Gastroesophageal sphincter (tissue), 4 donors: ENCODE results near the gene CST9L. TPM values are rescaled to one million over a fixed set of nuclear protein-coding genes. Genes with fewer than 3 reads are reported as not detected.

ENCODE experiments used
- ATAC-seq: fragments of 150-250 bp; one replicate; pipeline ENCODE4 v1.9.1; 2016; ENCODE audit warnings: mild to moderate bottlenecking, moderate library complexity
- H3K27ac ChIP-seq, 4 donors: fragments of 200-600 bp; sonication (generic) in 3 of 4; 1 replicate in 3 of 4; 2 replicates in 1 of 4; pipeline ENCODE4 v1.5.1; 2016 to 2019
- H3K27me3 ChIP-seq: fragments of 200-600 bp; sonication (generic); one replicate; pipeline ENCODE4 v1.5.1; 2019
- H3K36me3 ChIP-seq, 2 donors: fragments of 200-600 bp; sonication (generic); one replicate each; pipeline ENCODE4 v1.5.1; 2019; ENCODE audit warnings: control low read depth in 1 of 2
- H3K4me1 ChIP-seq, 3 donors: fragments of 200-600 bp; sonication (generic); 1 replicate in 2 of 3; 2 replicates in 1 of 3; pipeline ENCODE4 v1.5.1; 2016 to 2019; ENCODE audit warnings: control low read depth in 2 of 3
- H3K4me3 ChIP-seq, 2 donors: fragments of 200-600 bp; sonication (generic); one replicate each; pipeline ENCODE4 v1.5.1; 2019; ENCODE audit warnings: mild to moderate bottlenecking in 1 of 2, moderate library complexity in 1 of 2
- H3K9me3 ChIP-seq, 3 donors: fragments of 200-600 bp; sonication (generic); one replicate each; pipeline ENCODE4 v1.5.1; 2017 to 2019; ENCODE audit warnings: control low read depth in 2 of 3
- EP300 ChIP-seq: sonication (generic); formaldehyde crosslinking; IDR thresholded peaks from one replicate; pipeline ENCODE4 v1.6.1; 2017; ENCODE audit warnings: antibody characterized with exemption, mild to moderate bottlenecking
- POLR2A ChIP-seq, 2 donors: fragments of 450-650 bp; IDR thresholded peaks; one replicate each; pipeline ENCODE4 v1.6.1; 2017; ENCODE audit warnings: antibody characterized with exemption in 2 of 2, mild to moderate bottlenecking in 2 of 2, moderate library complexity in 1 of 2
- POLR2AphosphoS5 ChIP-seq: sonication (generic); formaldehyde crosslinking; IDR thresholded peaks from one replicate; pipeline ENCODE4 v1.6.1; 2017; ENCODE audit warnings: antibody characterized with exemption
- WGBS, 2 donors: methylation state at CpG; one replicate each; pipeline ENCODE4 v1.1.5; 2018; ENCODE audit warnings: low coverage in 1 of 2; 5-methylcytosine and 5-hydroxymethylcytosine counted together
- total RNA-seq, 4 donors: library from RNA; depleted of rRNA; stranded (reverse); fragments of >200 nt; gene quantifications; one replicate each; pipeline ENCODE4 v1.1.0, GENCODE V29; 2016
- TF ChIP-seq, protein P1 (sequence below), 4 experiments: fragments of 200-600 bp in 2 of 4; fragments of 450-650 bp in 2 of 4; sonication (generic) in 1 of 4; IDR thresholded peaks; one replicate each; pipeline ENCODE4 v1.5.1; 2017 to 2019; ENCODE audit warnings: antibody characterized with exemption in 4 of 4, mild to moderate bottlenecking in 2 of 4, moderate library complexity in 2 of 4

Gene CST9L
- total RNA-seq, 4 donors from 2014 or later, result not detected

DNA sequence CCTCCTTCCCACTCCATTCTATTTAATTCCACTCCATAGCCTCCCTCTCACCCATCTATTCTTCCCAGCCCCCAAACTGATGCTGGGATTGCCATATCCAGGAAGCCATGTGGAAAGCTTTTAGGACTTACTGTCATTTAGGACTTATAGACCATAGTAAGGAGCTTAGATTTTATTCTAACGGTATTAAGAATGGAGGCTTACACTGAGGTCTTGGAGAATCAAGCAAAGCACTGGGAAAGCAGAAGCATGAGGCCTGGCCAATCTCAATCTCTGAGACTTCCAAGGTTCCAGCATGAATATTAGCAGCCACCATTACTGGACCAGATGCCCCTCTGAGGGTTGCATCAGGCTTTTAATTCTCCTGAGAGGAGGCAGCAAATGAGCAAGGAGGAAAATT, 36.0 kb upstream of the CST9L start:
- H3K4me3 ChIP-seq, result no peak overlapping the region
- peaks cover 0 to 48% (median 3%) of the 10 kb centered on the region in 3 donors for H3K4me1 ChIP-seq
- H3K9me3 ChIP-seq, result no peaks in the 10 kb centered on the region
- no peak for ATAC-seq
- WGBS, 2 donors, result 20 to 67% methylated on average over 1 of the region's 1 CpG
- TF ChIP-seq POLR2AphosphoS5, result no peak
- TF ChIP-seq, protein P1, sequence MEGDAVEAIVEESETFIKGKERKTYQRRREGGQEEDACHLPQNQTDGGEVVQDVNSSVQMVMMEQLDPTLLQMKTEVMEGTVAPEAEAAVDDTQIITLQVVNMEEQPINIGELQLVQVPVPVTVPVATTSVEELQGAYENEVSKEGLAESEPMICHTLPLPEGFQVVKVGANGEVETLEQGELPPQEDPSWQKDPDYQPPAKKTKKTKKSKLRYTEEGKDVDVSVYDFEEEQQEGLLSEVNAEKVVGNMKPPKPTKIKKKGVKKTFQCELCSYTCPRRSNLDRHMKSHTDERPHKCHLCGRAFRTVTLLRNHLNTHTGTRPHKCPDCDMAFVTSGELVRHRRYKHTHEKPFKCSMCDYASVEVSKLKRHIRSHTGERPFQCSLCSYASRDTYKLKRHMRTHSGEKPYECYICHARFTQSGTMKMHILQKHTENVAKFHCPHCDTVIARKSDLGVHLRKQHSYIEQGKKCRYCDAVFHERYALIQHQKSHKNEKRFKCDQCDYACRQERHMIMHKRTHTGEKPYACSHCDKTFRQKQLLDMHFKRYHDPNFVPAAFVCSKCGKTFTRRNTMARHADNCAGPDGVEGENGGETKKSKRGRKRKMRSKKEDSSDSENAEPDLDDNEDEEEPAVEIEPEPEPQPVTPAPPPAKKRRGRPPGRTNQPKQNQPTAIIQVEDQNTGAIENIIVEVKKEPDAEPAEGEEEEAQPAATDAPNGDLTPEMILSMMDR (IDR thresholded peaks at IDR 0.05), result no peak
- TF ChIP-seq EP300, result no peak
- no peak for TF ChIP-seq POLR2A (IDR thresholded peaks at IDR 0.05)
- H3K27me3 ChIP-seq, result no peaks in the 10 kb centered on the region
- H3K27ac ChIP-seq, result no peak overlapping the region
- H3K36me3 ChIP-seq, result no peaks in the 10 kb centered on the region

DNA sequence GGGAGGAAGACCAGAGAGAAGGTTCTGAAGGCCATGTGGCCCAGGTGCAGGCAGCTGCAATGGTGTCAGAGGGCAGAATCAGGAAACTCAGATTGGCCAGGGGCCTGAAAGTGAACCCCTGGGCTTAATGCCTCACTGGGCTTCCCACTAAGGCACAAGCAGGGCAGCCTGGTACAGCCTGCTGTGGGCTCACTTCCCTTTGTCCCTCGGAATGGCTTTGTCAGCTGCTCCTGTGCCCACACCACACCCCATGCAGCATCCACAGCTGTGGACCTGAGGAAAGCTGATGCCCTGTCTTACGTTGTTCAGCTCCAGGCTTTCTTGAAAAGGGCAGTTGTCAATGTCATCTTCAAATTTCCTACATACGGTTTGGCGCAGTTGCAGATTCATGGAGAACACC, 35.0 kb upstream of the CST9L start:
- WGBS, 2 donors, result 100% methylated on average over 3 of the region's 4 CpGs; no CpG with 5 or more reads in 1 of the 2 donors
- H3K4me1 ChIP-seq, result peaks cover 0 to 48% (median 3%) of the 10 kb centered on the region in 3 donors
- H3K36me3 ChIP-seq, result no peaks in the 10 kb centered on the region
- no peak for ATAC-seq
- H3K27ac ChIP-seq, result peak overlapping the region in 1 of 4 donors; percentile 41
- TF ChIP-seq POLR2AphosphoS5, result no peak
- no peak for TF ChIP-seq POLR2A (IDR thresholded peaks at IDR 0.05)
- no peak for TF ChIP-seq EP300
- TF ChIP-seq, protein P1 (IDR thresholded peaks at IDR 0.05), result no peak
- no peaks in the 10 kb centered on the region for H3K9me3 ChIP-seq
- no peaks in the 10 kb centered on the region for H3K27me3 ChIP-seq
- no peak overlapping the region for H3K4me3 ChIP-seq

DNA sequence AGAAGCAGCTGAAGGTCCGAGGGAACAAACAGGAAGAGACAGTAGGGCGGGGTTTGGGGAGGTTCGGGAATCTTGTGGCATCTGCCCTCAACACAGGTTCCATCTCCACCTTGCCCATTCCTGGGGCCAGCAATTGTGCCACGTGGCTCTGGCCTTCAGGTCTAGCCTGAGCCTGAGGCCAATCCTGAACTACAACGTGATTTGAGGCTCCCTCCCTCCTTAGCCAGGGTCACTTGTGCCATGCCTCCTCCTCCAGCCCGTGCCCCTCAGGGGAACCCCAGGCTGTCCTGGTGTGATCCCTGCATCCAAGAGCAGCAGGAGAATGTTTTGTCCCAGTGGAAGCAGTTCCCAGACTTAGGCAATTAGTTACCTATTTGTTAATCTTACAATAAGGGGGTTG, 34.4 kb upstream of the CST9L start:
- H3K4me1 ChIP-seq, result peaks cover 0 to 48% (median 3%) of the 10 kb centered on the region in 3 donors
- H3K27me3 ChIP-seq, result no peaks in the 10 kb centered on the region
- peak overlapping the region in 3 of 4 donors; percentile 14 to 23 (median 22) for H3K27ac ChIP-seq
- no peaks in the 10 kb centered on the region for H3K36me3 ChIP-seq
- TF ChIP-seq EP300, result no peak
- TF ChIP-seq POLR2A (IDR thresholded peaks at IDR 0.05), result no peak
- ATAC-seq, result no peak
- H3K9me3 ChIP-seq, result no peaks in the 10 kb centered on the region
- H3K4me3 ChIP-seq, result no peak overlapping the region
- 80 to 83% methylated on average over 1 of the region's 6 CpGs for WGBS, 2 donors

DNA sequence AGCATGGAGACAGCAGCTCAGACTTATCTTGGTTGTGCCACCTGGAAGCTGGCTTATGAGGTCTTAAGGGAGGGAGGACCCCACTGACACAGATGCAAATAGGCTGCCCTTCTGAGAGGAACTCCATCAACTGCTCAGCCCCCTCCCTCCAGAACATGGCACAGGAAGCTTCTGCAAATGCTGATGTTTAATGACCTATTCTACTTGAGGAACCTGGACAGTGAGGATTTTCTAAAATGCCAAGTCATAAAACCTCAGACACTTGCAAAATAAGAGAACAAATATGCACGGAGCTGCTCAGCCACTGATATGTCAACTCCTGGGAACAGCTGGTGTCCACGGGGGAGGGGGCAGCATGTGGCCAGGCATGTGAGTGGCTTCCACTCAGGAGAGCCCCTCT, 34.0 kb upstream of the CST9L start:
- TF ChIP-seq, protein P1 (IDR thresholded peaks at IDR 0.05), result no peak
- TF ChIP-seq POLR2A (IDR thresholded peaks at IDR 0.05) (no peak), POLR2AphosphoS5 (no peak), EP300 (no peak)
- H3K4me1 ChIP-seq, result peaks cover 0 to 45% (median 3%) of the 10 kb centered on the region in 3 donors
- WGBS, 2 donors, result 50% methylated on average over 1 of the region's 2 CpGs; no CpG with 5 or more reads in 1 of the 2 donors
- H3K27me3 ChIP-seq, result no peaks in the 10 kb centered on the region
- no peaks in the 10 kb centered on the region for H3K36me3 ChIP-seq
- H3K27ac ChIP-seq, result peak overlapping the region in 3 of 4 donors; percentile 14 to 23 (median 22)
- no peaks in the 10 kb centered on the region for H3K9me3 ChIP-seq
- ATAC-seq, result no peak
- H3K4me3 ChIP-seq, result no peak overlapping the region

DNA sequence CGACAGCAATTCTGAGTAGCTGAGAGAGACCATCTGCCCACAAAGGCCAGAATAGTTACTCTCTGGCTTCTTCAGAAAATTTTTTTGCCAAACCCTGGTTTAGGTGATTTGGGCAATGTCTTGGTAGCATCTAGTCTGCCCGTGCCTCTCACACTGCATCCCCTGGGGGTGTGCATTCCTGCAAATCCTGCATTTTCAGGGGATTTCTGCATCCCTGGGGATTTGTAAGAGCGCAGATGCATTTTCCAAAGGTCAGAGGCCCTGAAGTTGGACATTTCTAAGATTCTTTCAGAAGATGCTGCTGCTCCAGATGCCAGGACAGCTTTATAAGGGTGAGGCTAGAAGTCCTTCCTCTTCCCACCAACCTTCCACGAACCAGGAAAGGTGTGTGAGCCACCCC, 33.4 kb upstream of the CST9L start:
- 46 to 68% methylated on average over 2 to 3 of the region's 4 CpGs for WGBS, 2 donors
- H3K4me3 ChIP-seq, result no peak overlapping the region
- TF ChIP-seq POLR2A (IDR thresholded peaks at IDR 0.05) (no peak), EP300 (no peak), POLR2AphosphoS5 (no peak)
- TF ChIP-seq, protein P1 (IDR thresholded peaks at IDR 0.05), result no peak
- no peaks in the 10 kb centered on the region for H3K9me3 ChIP-seq
- H3K27ac ChIP-seq, result peak overlapping the region in 1 of 4 donors; percentile 7
- H3K36me3 ChIP-seq, result no peaks in the 10 kb centered on the region
- no peaks in the 10 kb centered on the region for H3K27me3 ChIP-seq
- peaks cover 0 to 39% (median 3%) of the 10 kb centered on the region in 3 donors for H3K4me1 ChIP-seq
- ATAC-seq, result no peak
